HFF-Myc (cell line): ENCODE measurements around the gene TFIP11.

Experiments used
- DNase-seq: peaks from one replicate; pipeline ENCODE4 v3.0.0-alpha.2; 2011; ENCODE audit warnings: low read depth; ENCODE audit errors: extremely low read depth
- H3K4me3 ChIP-seq: replicated peaks from 2 replicates; pipeline ENCODE4 v1.5.1; 2011; ENCODE audit warnings: low read depth, mild to moderate bottlenecking, control low read depth, low read length
- TF ChIP-seq, protein P1 (sequence below): IDR thresholded peaks from 2 replicates; pipeline ENCODE4 v1.5.1; 2012; ENCODE audit warnings: mild to moderate bottlenecking, low read depth, low read length, control low read depth; ENCODE audit errors: missing control alignments

The TFIP11 gene

DNA sequence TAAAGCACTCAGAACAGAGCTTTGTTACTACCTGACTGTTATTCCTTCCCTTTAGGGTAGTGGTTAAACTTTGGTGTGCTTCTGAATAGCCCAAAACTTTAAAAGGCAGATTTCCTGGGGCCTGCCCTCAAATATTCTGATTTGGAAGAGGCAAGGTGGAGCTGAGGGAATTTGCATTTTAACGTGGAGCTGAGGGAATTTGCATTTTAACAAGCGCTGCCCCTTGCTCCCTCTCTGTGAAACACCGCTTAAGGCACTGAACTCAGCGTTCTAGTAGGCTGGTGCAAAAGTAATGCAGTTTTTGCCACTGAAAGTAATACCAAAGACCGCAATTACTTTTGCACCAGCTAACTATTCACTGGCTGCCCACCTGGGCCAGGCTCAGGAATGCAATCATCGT, 42.7 kb upstream of the TFIP11 start:
- DNase-seq: no peak
- H3K4me3 ChIP-seq: no peak overlapping the region
- TF ChIP-seq, protein P1, sequence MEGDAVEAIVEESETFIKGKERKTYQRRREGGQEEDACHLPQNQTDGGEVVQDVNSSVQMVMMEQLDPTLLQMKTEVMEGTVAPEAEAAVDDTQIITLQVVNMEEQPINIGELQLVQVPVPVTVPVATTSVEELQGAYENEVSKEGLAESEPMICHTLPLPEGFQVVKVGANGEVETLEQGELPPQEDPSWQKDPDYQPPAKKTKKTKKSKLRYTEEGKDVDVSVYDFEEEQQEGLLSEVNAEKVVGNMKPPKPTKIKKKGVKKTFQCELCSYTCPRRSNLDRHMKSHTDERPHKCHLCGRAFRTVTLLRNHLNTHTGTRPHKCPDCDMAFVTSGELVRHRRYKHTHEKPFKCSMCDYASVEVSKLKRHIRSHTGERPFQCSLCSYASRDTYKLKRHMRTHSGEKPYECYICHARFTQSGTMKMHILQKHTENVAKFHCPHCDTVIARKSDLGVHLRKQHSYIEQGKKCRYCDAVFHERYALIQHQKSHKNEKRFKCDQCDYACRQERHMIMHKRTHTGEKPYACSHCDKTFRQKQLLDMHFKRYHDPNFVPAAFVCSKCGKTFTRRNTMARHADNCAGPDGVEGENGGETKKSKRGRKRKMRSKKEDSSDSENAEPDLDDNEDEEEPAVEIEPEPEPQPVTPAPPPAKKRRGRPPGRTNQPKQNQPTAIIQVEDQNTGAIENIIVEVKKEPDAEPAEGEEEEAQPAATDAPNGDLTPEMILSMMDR: no peak

DNA sequence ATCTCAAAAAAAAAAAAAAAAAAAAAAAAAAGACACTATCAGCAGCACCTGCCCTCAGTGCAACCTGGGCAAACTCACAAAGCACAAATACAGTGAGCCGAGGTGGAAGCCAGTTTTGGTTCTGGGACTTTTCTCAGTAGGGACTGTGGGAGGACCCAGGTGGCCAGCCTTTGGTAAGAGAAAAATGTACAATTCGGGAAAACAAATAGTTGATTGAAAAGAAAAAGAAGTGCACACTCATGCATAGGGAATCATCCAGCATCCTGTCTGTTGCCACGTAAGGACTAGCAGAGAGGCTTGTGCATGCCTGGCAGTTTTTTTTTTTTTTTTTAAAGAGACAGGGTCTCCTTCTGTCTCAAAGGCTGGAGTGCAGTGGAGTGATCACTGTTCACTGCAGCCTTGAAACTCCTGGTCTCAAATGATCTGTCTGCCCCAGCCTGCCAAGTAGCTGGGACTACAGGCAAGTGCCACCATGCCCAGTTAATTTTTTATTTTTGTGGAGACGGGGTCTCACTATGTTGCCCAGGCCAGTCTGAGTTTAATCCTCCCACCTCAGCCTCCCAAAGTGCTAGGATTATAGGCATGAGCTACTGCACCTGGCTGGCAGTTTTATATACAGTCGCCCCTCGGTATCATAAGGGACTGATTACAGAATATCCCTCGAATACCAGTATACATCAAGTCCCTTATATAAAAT, 40.9 kb upstream of the TFIP11 start:
- DNase-seq: peak; percentile 52
- H3K4me3 ChIP-seq: no peak overlapping the region
- TF ChIP-seq, protein P1: no peak

DNA sequence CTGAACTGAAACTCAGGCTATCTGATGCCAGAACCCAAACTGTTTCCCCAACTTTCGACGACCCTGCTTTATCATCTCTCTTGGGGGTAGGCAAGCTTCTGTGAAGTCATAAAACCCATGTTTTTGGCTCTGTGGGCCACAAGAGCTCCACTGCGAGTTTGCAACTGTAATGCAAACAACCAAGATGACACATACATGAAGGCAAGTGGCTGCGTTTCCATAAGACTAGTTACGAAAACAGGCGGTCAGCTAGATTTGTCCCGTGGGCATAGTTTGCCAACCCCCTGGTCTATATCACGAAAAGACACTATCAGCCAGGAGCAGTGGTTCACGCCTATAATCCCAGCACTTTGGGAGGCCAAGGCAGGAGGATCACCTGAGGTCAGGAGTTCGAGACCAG, 40.2 kb upstream of the TFIP11 start:
- no peak overlapping the region for H3K4me3 ChIP-seq
- no peak for DNase-seq
- TF ChIP-seq, protein P1: no peak

DNA sequence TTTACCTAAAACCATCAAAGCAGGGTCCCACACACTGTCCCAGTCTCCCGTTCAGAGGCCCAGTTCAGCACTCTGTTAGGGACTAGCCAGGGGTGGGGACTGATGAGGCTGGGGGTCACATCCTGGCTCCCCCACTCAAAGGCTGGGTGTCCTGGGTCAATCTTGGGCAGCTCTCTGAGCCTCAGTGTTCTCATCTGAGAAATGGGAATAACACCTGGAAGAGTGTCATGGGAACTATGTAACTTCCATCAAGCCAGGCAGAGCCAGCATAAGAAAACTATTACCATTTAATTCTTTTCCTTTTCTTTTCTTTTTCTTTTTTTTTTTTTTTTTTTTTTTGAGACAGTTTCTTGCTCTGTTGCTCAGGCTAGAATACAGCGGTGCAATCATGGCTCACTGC, 39.3 kb upstream of the TFIP11 start:
- DNase-seq: no peak
- no peak overlapping the region for H3K4me3 ChIP-seq
- TF ChIP-seq, protein P1: no peak

DNA sequence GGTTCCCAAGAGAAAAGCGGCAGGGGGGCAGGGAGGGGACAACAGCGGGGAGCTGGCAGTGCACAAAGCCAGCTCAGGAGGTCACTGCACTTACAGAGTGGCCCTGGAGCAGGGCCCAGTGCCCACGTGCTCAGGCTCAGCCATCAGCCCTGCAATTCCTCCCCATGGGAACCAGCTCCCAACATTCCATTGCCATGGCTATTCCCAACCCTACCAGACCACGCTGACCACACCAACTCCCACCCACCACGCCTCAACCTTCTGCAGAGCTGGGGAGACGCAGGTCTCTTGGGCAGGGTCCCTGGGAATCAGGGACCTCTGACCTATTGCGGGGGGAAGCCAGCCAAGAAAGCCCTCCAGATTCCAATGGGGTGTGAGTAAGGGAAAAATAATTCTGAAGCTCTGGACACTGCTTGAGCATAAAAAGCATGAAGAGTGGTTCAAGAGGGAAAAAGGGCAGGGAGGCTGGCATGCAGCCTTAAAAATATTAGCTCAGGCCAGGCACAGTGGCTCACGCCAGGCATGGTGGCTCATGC, 38.3 kb upstream of the TFIP11 start:
- no peak overlapping the region for H3K4me3 ChIP-seq
- peak; percentile 59 for DNase-seq
- TF ChIP-seq, protein P1: no peak

DNA sequence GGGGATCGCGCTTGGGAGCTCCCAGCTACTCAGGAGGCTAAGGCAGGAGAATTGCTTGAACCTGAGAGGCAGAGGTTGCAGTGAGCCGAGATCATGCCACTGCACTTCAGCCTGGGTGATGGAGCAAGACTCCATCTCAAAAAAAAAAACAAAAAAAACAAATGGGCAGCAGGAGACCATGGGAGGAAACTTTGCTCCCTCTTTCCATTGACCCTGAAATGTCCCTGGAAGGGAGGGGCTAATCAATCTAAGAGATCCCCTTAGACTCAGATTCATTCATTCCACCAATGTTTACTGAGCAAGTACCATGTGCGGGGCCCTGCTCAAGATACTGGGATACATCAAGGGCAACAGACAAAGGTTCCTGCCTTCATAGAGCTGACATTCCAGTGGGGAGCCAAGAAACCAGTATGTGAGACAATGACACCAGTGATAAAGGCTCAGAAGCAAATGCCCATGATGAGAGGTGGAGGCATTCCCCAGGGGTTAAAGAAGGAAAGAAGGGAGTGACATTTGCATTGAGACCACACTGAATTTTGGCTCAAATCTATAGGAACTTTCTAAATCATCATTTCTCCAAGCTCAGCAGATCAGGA, 37.7 kb upstream of the TFIP11 start:
- H3K4me3 ChIP-seq: no peak overlapping the region
- DNase-seq: no peak
- TF ChIP-seq, protein P1: no peak

DNA sequence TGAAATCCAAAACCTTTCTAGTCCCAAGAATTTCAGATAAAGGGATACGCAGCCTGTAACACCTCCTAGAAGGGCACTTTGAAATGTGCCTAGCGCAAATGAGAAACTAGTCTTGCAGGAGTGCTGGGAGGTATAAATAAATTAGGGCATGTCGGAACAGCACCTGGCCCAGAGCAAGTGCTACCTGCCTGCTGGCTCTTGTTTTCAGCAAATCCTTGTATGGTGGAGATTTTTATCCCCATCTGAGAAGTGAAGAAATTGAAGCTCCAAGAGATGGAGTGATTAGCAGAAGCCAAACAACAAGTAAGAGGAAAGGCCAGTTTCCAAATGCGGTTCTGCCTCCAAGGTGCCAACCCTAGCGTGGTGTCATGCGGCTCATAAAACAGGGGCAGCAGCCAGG, 36.7 kb upstream of the TFIP11 start:
- TF ChIP-seq, protein P1: no peak
- no peak for DNase-seq
- H3K4me3 ChIP-seq: no peak overlapping the region
